ENCODE measurements around the gene ABL2.
"Not testable (repeated sequence)": the region's sequence is repeated elsewhere in the genome, so short reads cannot be mapped to it uniquely, and the experiment has no call there.

The ABL2 gene

GRCh38 chr1:179208681-179209477 lies 20.6 kb downstream of the ABL2 start:
- no peak for DNase-seq

DNA sequence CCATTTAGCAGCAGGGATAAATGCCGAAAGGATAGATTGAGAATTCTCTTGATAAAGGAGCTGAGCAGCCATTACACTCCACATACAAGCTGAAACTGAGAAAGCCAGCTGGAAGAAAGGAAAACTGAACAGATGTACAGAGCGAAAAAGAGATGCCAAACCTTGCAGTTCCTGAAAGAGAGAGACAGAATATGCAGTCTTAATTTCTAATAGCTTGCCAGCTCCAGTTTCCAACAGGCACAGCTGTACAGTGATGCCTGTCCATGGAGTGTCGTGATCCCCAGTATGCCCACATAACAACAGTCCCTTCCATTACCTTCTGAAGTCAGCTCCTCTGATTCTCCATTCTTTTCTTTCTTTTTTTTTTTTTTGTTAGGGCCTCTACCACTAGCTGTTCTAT lies 22.7 kb downstream of the ABL2 start:
- no peak for DNase-seq

- DNase-seq: no peak
These were observed 24.2 kb downstream of the ABL2 start for GRCh38 chr1:179205284-179205683.

- no peak for DNase-seq
These were observed 27.3 kb downstream of the ABL2 start for GRCh38 chr1:179202161-179202560.

- DNase-seq: no peak
These were observed 28.9 kb downstream of the ABL2 start for GRCh38 chr1:179200586-179200985.

DNA sequence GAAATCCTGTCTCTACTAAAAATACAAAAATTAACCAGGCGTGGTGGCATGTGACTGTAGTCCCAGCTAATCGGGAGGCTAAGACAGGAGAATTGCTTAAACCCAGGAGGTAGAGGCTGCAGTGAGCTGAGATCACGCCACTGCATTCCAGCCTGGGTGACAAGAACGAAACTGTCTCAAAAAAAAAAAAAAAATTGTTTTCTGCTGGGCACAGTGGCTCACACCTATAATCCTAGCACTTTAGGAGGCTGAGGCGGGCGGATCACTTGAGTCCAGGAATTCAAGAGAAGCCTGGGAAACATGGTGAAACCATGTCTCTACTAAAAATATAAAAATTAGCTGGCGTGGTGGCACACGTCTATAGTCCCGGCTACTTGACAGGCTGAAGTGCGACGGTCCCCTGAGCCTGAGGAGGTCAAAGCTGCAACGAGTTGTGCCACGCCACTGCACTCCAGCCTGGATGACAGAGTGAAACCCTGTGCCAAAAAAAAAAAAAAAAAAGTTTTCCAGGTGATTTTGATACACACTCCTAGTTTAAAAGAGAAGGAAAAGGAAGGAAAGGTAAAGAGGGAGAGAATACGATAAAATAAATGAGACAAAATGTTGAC lies 31.7 kb downstream of the ABL2 start:
- no peak for DNase-seq

GRCh38 chr1:179195857-179196256 lies 33.6 kb downstream of the ABL2 start:
- DNase-seq: not testable (repeated sequence)

GRCh38 chr1:179195376-179195775 lies 34.1 kb downstream of the ABL2 start:
- no peak for DNase-seq

- DNase-seq: no peak
These were observed 35.4 kb downstream of the ABL2 start for GRCh38 chr1:179194068-179194537.

DNA sequence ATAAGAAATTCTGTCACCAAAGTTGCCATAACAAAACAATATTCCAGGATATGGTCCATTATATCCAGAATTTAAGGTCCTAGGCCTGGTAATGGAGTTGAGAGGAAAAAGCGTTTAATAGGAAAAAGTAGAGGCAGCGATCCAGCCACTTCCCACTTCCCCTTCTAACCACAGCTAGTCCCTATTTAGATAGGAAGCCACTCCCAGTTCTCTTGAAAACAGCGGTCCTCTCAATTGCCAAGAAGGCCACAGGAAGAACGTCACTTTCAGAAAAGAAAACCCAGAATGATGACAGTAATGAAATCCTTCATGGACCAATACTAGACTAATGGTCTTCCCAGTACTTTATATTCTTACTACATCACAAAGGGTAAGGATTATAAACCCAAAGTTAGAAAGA lies 38.6 kb downstream of the ABL2 start:
- DNase-seq: no peak

- DNase-seq: no peak
These were observed 41.6 kb downstream of the ABL2 start for GRCh38 chr1:179187735-179188471.

DNA sequence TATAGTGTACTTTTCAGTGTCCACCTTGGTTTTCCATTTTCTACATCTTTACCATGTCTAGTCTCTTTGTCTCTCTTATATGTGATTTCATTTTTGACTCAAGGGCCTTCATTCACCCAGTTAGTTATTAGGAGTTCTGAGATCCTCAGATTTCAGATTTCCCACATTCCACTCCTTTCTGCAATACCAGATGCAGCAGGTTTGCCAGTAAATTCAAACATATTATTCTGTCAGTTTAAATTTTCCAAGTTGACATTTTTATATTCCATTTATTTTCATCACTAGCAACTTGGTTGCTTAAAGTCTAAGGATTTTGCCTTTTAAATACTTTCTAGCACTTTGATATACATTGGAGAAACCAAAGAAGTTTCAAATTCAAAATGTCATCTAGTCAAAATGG lies 42.4 kb downstream of the ABL2 start:
- no peak for DNase-seq

- no peak for DNase-seq
These were observed 45.1 kb downstream of the ABL2 start for GRCh38 chr1:179184403-179184802.

- no peak for DNase-seq
These were observed 45.6 kb downstream of the ABL2 start for GRCh38 chr1:179183857-179184256.

- no peak for DNase-seq
These were observed 50.5 kb downstream of the ABL2 start for GRCh38 chr1:179178950-179179349.

DNA sequence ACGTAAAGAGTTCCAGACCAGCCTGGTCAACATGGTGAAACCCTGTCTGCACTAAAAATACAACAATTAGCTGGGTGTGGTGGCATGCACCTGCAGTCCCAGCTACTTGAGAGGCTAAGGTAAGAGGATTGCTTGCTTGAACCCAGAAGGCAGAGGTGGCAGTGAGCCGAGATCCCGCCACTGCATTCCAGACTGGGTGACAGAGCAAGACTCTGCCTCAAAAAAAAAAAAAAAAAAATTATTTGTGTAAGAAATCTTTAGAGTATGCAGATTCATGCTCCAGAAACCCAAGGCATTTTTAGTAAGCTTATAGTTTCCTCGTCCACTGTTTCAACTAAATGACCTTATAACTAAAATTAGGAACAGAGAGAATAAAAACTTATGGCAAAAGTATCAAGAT lies 51.3 kb downstream of the ABL2 start:
- DNase-seq: no peak

GRCh38 chr1:179177615-179178014 lies 51.9 kb downstream of the ABL2 start:
- DNase-seq: no peak

DNA sequence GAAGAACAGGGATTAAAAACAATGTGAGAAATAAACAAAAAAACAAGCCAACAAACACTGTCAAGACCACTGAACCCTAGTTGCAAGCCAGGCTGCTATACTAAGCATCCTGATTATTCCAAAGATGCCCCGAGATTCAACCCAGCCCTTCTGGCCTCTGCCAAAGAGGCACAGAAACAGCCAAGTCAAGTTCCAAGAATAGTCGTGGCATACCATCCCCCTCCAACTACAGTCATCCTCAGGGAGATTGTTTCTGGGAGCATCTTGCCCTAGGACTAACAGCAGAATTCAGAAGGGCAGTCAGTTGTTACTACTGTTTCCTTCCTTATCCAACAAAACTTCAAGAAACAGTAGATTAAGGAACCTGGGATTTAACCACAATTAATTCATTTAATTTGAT lies 52.3 kb downstream of the ABL2 start:
- no peak for DNase-seq

GRCh38 chr1:179175011-179175841 lies 54.3 kb downstream of the ABL2 start:
- DNase-seq: no peak

DNA sequence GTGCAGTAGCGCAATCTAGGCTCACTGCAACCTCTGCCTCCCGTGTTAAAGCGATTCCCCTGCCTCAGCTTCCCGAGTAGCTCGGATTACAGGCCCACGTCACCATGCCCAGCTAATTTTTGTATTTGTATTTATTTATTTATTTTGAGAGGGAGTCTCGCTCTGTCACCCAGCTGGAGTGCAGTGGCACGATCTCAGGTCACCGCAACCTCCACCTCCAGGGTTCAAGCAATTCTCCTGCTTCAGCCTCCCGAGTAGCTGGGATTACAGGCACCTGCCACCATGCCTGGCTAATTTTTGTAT lies 59.1 kb downstream of the ABL2 start:
- DNase-seq: not testable (repeated sequence)

DNA sequence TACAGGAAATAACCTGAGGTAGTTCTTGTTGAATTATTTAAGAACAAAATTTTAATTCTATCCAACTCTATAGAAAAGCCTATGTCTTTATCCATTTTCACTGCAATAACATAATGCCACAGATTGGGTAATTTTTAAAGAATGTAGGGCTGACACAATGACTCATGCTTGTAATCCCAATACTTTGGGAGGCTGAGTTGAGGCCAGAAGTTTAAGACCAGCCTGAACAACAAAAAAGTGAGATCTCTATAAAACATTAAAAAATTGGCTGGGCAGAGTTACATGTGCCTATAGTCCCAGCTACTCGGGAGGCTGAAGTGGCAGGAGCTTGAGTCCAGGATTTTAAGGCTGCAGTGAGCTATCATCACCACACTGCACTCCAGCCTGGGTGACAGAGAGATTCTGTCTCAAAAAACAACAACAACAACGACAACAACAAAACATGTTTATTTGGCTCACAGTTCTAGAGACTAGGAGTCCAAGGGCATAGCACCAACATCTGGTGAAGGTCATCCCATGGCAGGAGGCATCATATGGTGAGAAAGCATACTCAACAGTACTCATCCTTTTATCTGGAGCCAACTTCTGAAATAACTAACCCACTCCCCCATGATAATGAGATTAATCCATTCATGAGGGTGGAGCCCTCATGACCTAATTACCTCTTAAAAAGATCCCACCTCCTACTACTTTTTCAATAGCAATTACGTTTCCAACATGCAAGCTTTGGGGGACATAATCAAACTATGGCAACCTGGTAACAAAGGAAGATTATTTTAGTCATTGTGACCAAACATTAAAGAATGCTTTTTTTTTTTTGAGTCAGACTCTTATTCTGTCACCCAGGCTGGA lies 59.6 kb downstream of the ABL2 start:
- DNase-seq: no peak

- no peak for DNase-seq
These were observed 60.9 kb downstream of the ABL2 start for GRCh38 chr1:179168536-179168935.

Measured in NCI-H748 treated with DMSO at 0.1 percent for 48 hours (cell line).